ENCODE results near the gene ZNF502. TPM values are rescaled to one million over a fixed set of nuclear protein-coding genes. Genes with fewer than 3 reads are reported as not detected.

Gene ZNF502
- polyA plus RNA-seq (2013, experiment 1 of 2) = 2.4 TPM
- polyA plus RNA-seq (2013, experiment 2 of 2) = 2.5 TPM

- Histone ChIP-seq H2BK5ac (ENCODE audit: low read length) (no peak within 1 kb of the TSS), H3K9me3 (replicated peaks in 1 of 2; ENCODE audit: control insufficient read depth in 2 of 2, insufficient read depth in 1 of 2, low read depth in 1 of 2, low read length in 2 of 2) (peaks cover 11 to 49% of the 10 kb centered on the region in 2 donors), H4K91ac (ENCODE audit: low read depth, low read length, poor library complexity) (no peak within 1 kb of the TSS), H3K4me1 (ENCODE audit: control insufficient read depth in 2 of 2, insufficient read depth in 1 of 2, low read depth in 1 of 2, low read length in 2 of 2) (peaks cover 1 to 2% of the 10 kb centered on the region in 2 donors), H2BK15ac (ENCODE audit: low read length) (no peak within 1 kb of the TSS), H2AFZ (ENCODE audit: low read length) (peak within 1 kb of the TSS; percentile 96), H3K9ac (ENCODE audit: low read depth, low read length, poor library complexity) (peak within 1 kb of the TSS; percentile 92), H3K27ac (replicated peaks; ENCODE audit: low read length) (no peak within 1 kb of the TSS), H4K8ac (ENCODE audit: low read depth, low read length) (peak within 1 kb of the TSS; percentile 52), H3K27me3 (ENCODE audit: control insufficient read depth in 3 of 3, insufficient read depth in 3 of 3, low read depth in 1 of 3, low read length in 3 of 3) (no peaks in the 10 kb centered on the region), H2BK120ac (ENCODE audit: low read depth, low read length) (no peak within 1 kb of the TSS), H3K23ac (ENCODE audit: low read depth, low read length, poor library complexity) (peak within 1 kb of the TSS; percentile 76), H3K79me1 (ENCODE audit: low read depth, low read length) (no peaks in the 10 kb centered on the region), H2BK12ac (ENCODE audit: low read length) (no peak within 1 kb of the TSS), H3K14ac (ENCODE audit: low read length) (no peak within 1 kb of the TSS), H3K4me2 (ENCODE audit: insufficient read depth, low read length, poor library complexity, severe bottlenecking) (peak within 1 kb of the TSS; percentile 66), H3K36me3 (replicated peaks in 1 of 2; ENCODE audit: control insufficient read depth in 2 of 2, insufficient read depth in 2 of 2, low read length in 2 of 2) (peaks cover 0 to 13% of the 10 kb centered on the region in 2 donors), H3K4ac (ENCODE audit: low read length) (no peak within 1 kb of the TSS), H3K18ac (ENCODE audit: low read length) (peak within 1 kb of the TSS; percentile 83), H2AK5ac (ENCODE audit: low read depth, low read length) (no peak within 1 kb of the TSS), H3K4me3 (ENCODE audit: low read length in 2 of 2) (peak within 1 kb of the TSS; percentile 60 to 91)
- WGBS, 2 donors (ENCODE audit: extremely low coverage in 2 of 2, insufficient read length in 2 of 2, insufficient replicate concordance in 1 of 2) = no CpG with 5 or more reads among the region's 36 CpGs
- DNase-seq (ENCODE audit: low spot score) = peak; percentile 62
Observed at GRCh38 chr3:44712455-44713075, at the start of gene ZNF502. ZNF502 (plus strand) TSS chr3:44712660; CDS start chr3:44720262, 7,602 bp downstream.

DNA sequence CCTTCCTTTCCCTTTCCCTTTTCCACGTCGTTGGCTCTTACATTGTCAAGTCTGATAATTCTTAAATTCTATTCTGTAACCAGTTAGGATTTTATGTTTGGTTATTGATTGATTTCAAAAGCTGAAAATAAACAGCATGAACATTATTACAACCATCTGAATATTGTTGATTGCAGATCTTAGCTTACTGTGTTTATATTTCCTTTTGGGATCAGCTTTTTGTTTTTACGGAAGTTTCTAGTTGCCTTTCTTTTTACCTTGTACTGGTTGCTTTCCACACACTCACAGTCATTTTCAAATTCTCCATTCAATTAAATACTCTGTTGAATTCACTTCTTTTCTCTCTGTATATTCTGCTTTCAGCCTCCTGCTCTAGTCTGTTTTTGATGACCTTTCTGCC is 47.3 kb upstream of the ZNF502 start:
- H2BK5ac ChIP-seq (ENCODE audit: low read length) = no peak overlapping the region
- no peak overlapping the region for H4K91ac ChIP-seq (ENCODE audit: low read depth, low read length, poor library complexity)
- no peak overlapping the region for H3K4ac ChIP-seq (ENCODE audit: low read length)
- no peaks in the 10 kb centered on the region for H3K79me1 ChIP-seq (ENCODE audit: low read depth, low read length)
- no peak overlapping the region for H3K4me3 ChIP-seq (ENCODE audit: low read length in 2 of 2)
- no peak overlapping the region for H3K23ac ChIP-seq (ENCODE audit: low read depth, low read length, poor library complexity)
- no peak overlapping the region for H2AK5ac ChIP-seq (ENCODE audit: low read depth, low read length)
- no peak for DNase-seq (ENCODE audit: low spot score)
- peaks cover 5 to 10% of the 10 kb centered on the region in 2 donors for H3K9me3 ChIP-seq (replicated peaks in 1 of 2; ENCODE audit: control insufficient read depth in 2 of 2, insufficient read depth in 1 of 2, low read depth in 1 of 2, low read length in 2 of 2)
- no peak overlapping the region for H2BK12ac ChIP-seq (ENCODE audit: low read length)
- no peaks in the 10 kb centered on the region for H3K27me3 ChIP-seq (ENCODE audit: control insufficient read depth in 3 of 3, insufficient read depth in 3 of 3, low read depth in 1 of 3, low read length in 3 of 3)
- H2BK15ac ChIP-seq (ENCODE audit: low read length) = no peak overlapping the region
- no peak overlapping the region for H3K14ac ChIP-seq (ENCODE audit: low read length)
- WGBS, 2 donors (ENCODE audit: extremely low coverage in 2 of 2, insufficient read length in 2 of 2, insufficient replicate concordance in 1 of 2) = no CpG with 5 or more reads among the region's 3 CpGs
- no peak overlapping the region for H3K9ac ChIP-seq (ENCODE audit: low read depth, low read length, poor library complexity)
- no peak overlapping the region for H4K8ac ChIP-seq (ENCODE audit: low read depth, low read length)
- H3K27ac ChIP-seq (replicated peaks; ENCODE audit: low read length) = no peak overlapping the region
- peaks cover 9 to 41% of the 10 kb centered on the region in 2 donors for H3K36me3 ChIP-seq (replicated peaks in 1 of 2; ENCODE audit: control insufficient read depth in 2 of 2, insufficient read depth in 2 of 2, low read length in 2 of 2)
- H2BK120ac ChIP-seq (ENCODE audit: low read depth, low read length) = no peak overlapping the region
- no peaks in the 10 kb centered on the region for H3K4me1 ChIP-seq (ENCODE audit: control insufficient read depth in 2 of 2, insufficient read depth in 1 of 2, low read depth in 1 of 2, low read length in 2 of 2)
- H3K18ac ChIP-seq (ENCODE audit: low read length) = no peak overlapping the region
- no peak overlapping the region for H3K4me2 ChIP-seq (ENCODE audit: insufficient read depth, low read length, poor library complexity, severe bottlenecking)
- no peak overlapping the region for H2AFZ ChIP-seq (ENCODE audit: low read length)

DNA sequence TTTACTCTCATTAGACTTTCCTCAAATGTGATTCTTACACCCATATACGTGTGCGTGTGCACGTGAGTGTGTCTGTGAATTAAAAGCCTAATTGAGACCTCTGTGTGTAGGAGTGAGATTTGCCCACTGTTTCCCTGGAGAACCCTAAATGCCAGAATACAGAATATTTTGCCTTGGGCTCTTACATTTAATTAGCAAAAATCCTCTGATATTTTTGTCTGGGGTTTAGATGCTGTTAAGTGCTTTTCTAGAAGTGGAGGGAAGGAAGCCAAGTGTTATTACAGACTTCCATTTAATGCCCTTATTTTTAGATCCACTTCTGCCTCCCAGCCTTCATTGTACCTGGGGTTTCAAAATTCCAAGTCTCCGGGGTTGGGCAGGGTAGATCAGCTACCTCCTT is 46.1 kb upstream of the ZNF502 start:
- no peak overlapping the region for H2BK120ac ChIP-seq (ENCODE audit: low read depth, low read length)
- no peak overlapping the region for H2AK5ac ChIP-seq (ENCODE audit: low read depth, low read length)
- no peaks in the 10 kb centered on the region for H3K4me1 ChIP-seq (ENCODE audit: control insufficient read depth in 2 of 2, insufficient read depth in 1 of 2, low read depth in 1 of 2, low read length in 2 of 2)
- peaks cover 2 to 10% of the 10 kb centered on the region in 2 donors for H3K9me3 ChIP-seq (replicated peaks in 1 of 2; ENCODE audit: control insufficient read depth in 2 of 2, insufficient read depth in 1 of 2, low read depth in 1 of 2, low read length in 2 of 2)
- H4K8ac ChIP-seq (ENCODE audit: low read depth, low read length) = no peak overlapping the region
- H3K9ac ChIP-seq (ENCODE audit: low read depth, low read length, poor library complexity) = no peak overlapping the region
- H2BK5ac ChIP-seq (ENCODE audit: low read length) = no peak overlapping the region
- H3K36me3 ChIP-seq (replicated peaks in 1 of 2; ENCODE audit: control insufficient read depth in 2 of 2, insufficient read depth in 2 of 2, low read length in 2 of 2) = peaks cover under 1 to 29% of the 10 kb centered on the region in 2 donors
- DNase-seq (ENCODE audit: low spot score) = no peak
- WGBS, 2 donors (ENCODE audit: extremely low coverage in 2 of 2, insufficient read length in 2 of 2, insufficient replicate concordance in 1 of 2) = no CpG with 5 or more reads among the region's 4 CpGs
- H4K91ac ChIP-seq (ENCODE audit: low read depth, low read length, poor library complexity) = no peak overlapping the region
- H3K4ac ChIP-seq (ENCODE audit: low read length) = no peak overlapping the region
- no peak overlapping the region for H3K27ac ChIP-seq (replicated peaks; ENCODE audit: low read length)
- H3K14ac ChIP-seq (ENCODE audit: low read length) = no peak overlapping the region
- no peaks in the 10 kb centered on the region for H3K79me1 ChIP-seq (ENCODE audit: low read depth, low read length)
- no peak overlapping the region for H2AFZ ChIP-seq (ENCODE audit: low read length)
- H2BK12ac ChIP-seq (ENCODE audit: low read length) = no peak overlapping the region
- no peak overlapping the region for H3K18ac ChIP-seq (ENCODE audit: low read length)
- no peaks in the 10 kb centered on the region for H3K27me3 ChIP-seq (ENCODE audit: control insufficient read depth in 3 of 3, insufficient read depth in 3 of 3, low read depth in 1 of 3, low read length in 3 of 3)
- no peak overlapping the region for H3K4me2 ChIP-seq (ENCODE audit: insufficient read depth, low read length, poor library complexity, severe bottlenecking)
- no peak overlapping the region for H3K4me3 ChIP-seq (ENCODE audit: low read length in 2 of 2)
- no peak overlapping the region for H2BK15ac ChIP-seq (ENCODE audit: low read length)
- H3K23ac ChIP-seq (ENCODE audit: low read depth, low read length, poor library complexity) = no peak overlapping the region

DNA sequence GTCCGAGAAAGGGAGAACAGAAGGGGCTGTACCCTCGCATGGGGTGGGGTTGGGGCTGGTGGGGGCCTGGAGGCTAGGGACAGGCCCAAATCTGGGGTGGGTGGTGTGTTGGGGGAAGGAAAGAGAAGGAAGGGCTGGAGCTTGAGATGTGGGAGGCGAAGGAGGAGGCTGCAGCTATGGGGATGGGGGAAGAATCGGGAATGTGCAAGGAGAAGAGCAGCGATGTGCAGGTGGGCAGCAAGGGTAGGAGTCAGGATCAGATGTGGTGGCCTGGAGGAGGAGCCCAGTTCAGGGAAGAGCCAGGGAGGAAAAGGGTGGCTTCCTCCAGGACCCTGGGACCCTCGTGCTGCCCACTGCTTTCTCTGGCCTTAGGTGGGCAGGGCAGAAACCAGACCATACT is 42.7 kb upstream of the ZNF502 start:
- H3K79me1 ChIP-seq (ENCODE audit: low read depth, low read length) = no peaks in the 10 kb centered on the region
- no peak overlapping the region for H3K4me2 ChIP-seq (ENCODE audit: insufficient read depth, low read length, poor library complexity, severe bottlenecking)
- peaks cover 0 to 3% of the 10 kb centered on the region in 2 donors for H3K36me3 ChIP-seq (replicated peaks in 1 of 2; ENCODE audit: control insufficient read depth in 2 of 2, insufficient read depth in 2 of 2, low read length in 2 of 2)
- no peak overlapping the region for H2AK5ac ChIP-seq (ENCODE audit: low read depth, low read length)
- H3K18ac ChIP-seq (ENCODE audit: low read length) = no peak overlapping the region
- H2AFZ ChIP-seq (ENCODE audit: low read length) = no peak overlapping the region
- H3K23ac ChIP-seq (ENCODE audit: low read depth, low read length, poor library complexity) = no peak overlapping the region
- H3K27ac ChIP-seq (replicated peaks; ENCODE audit: low read length) = no peak overlapping the region
- peak overlapping the region; percentile 28 for H3K14ac ChIP-seq (ENCODE audit: low read length)
- H2BK5ac ChIP-seq (ENCODE audit: low read length) = no peak overlapping the region
- no peaks in the 10 kb centered on the region for H3K27me3 ChIP-seq (ENCODE audit: control insufficient read depth in 3 of 3, insufficient read depth in 3 of 3, low read depth in 1 of 3, low read length in 3 of 3)
- H2BK120ac ChIP-seq (ENCODE audit: low read depth, low read length) = no peak overlapping the region
- no peaks in the 10 kb centered on the region for H3K4me1 ChIP-seq (ENCODE audit: control insufficient read depth in 2 of 2, insufficient read depth in 1 of 2, low read depth in 1 of 2, low read length in 2 of 2)
- peaks cover 6 to 9% of the 10 kb centered on the region in 2 donors for H3K9me3 ChIP-seq (replicated peaks in 1 of 2; ENCODE audit: control insufficient read depth in 2 of 2, insufficient read depth in 1 of 2, low read depth in 1 of 2, low read length in 2 of 2)
- H4K8ac ChIP-seq (ENCODE audit: low read depth, low read length) = no peak overlapping the region
- no peak overlapping the region for H3K9ac ChIP-seq (ENCODE audit: low read depth, low read length, poor library complexity)
- H3K4ac ChIP-seq (ENCODE audit: low read length) = no peak overlapping the region
- WGBS, 2 donors (ENCODE audit: extremely low coverage in 2 of 2, insufficient read length in 2 of 2, insufficient replicate concordance in 1 of 2) = no CpG with 5 or more reads among the region's 6 CpGs
- H3K4me3 ChIP-seq (ENCODE audit: low read length in 2 of 2) = no peak overlapping the region
- no peak overlapping the region for H2BK12ac ChIP-seq (ENCODE audit: low read length)
- H2BK15ac ChIP-seq (ENCODE audit: low read length) = no peak overlapping the region
- DNase-seq (ENCODE audit: low spot score) = no peak
- no peak overlapping the region for H4K91ac ChIP-seq (ENCODE audit: low read depth, low read length, poor library complexity)
